GM19351 (cell line): Measurements from ENCODE around the gene AGO3.
"Not testable (repeated sequence)": the region's sequence is repeated elsewhere in the genome, so short reads cannot be mapped to it uniquely, and the experiment has no call there.

Experiments used
- ATAC-seq: cut with Tn5 transposase; IDR thresholded peaks from one replicate; pipeline ENCODE4 v1.9.1; 2021; ENCODE audit warnings: mild to moderate bottlenecking, moderate library complexity; ENCODE audit not compliant: unreplicated experiment

AGO3 gene

DNA sequence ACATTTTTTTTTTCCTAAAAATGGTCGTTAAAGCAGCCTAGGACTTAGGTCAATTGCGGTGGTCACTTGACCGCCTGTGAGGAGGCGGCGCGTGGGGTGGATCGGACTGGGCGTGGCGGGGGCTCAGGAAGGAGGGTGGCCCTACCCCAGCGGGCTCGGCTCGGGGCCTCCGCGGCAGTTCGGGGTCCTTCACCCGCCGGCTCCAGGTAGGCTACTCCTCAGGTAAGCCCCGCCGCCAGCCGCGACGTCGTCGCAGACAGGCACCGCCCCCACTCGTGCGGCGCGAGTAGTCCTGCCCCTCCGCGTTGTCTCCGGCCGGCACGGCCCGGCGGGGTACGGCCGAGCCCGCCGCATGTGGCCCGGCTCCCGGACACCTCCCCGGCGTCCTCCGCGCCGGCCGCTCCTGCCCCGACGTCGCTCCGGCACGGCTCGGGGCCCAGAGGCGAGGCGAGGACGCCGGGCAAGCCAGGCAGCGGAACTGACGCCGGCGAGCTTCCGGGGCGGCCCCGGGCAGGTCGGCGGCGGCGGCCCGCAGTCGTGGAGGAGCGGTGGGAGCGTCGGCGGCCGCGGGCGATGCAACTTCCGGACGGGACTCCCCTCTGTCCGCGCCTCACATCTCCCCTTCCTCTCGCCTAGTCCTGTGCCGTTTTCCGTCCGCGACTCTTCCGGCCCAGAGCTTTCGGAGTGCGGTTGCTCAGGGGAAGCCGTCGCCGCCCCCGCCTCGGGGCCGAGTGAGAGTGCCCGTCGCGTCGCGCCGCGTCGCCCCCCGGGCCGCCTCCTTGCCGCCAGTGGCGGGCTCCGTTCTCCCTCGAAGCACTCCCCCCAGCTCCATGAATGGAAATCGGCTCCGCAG is at the start of gene AGO3:
Gene AGO3 (plus strand): TSS at position 513 of the 853 bp plus-strand sequence. CDS start 322 bp downstream, at position 835.
- ATAC-seq: peak; percentile 81

DNA sequence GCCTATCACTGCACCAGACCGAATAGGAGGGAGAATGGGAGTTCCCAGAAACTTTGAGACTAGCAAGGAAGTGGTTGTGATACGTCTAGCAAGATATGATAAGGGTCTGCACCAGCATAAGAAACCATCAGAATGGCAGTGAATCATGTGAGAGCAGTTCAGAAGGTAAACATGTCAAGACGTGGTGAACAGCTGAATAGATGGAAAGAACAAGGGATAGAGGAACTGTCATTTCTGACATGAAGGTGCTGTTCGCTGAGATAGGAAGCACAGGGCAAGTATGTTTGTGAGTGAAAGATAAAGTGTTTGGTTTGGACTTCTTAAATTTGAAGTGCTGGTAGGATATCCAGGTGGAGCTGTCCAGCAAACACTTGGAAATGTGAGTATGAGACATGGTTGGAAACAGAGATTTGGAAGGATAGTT is 49.0 kb upstream of the AGO3 start:
- ATAC-seq: no peak

- no peak for ATAC-seq
Measured at GRCh38 chr1:35882586-35882944, 48.3 kb upstream of the AGO3 start.

GRCh38 chr1:35882945-35883634 is 47.8 kb upstream of the AGO3 start, which contains the start of gene AGO1:
Gene AGO1, plus strand, starts transcription at chr1:35883209. Its CDS starts 213 bp downstream, at chr1:35883422.
- ATAC-seq: peak; percentile 82

DNA sequence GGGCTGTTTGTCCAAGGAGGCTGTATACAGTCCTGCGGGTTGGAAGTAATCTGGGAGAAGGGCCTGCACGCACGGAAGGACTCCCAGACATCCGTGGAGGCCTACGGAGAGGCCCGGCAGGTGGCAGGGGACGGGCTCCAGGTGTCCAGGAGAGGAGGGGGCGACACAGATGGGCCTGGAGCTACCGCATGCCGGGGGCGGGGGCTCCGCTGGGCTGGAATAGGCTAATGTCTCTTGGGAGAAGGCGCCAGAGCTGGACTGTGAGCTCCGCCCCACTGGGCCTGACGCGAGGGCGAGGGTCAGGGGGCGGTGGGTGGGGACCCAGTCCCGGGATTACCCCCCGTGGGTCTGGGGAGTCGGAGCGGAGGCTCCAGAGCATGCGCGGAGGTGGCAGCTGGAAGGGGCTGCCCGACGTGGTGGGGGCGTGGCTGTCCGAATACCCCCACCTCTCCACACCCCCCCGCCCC is 47.2 kb upstream of the AGO3 start:
- peak; percentile 19 for ATAC-seq

GRCh38 chr1:35884934-35885333 is 46.0 kb upstream of the AGO3 start:
- ATAC-seq: no peak

DNA sequence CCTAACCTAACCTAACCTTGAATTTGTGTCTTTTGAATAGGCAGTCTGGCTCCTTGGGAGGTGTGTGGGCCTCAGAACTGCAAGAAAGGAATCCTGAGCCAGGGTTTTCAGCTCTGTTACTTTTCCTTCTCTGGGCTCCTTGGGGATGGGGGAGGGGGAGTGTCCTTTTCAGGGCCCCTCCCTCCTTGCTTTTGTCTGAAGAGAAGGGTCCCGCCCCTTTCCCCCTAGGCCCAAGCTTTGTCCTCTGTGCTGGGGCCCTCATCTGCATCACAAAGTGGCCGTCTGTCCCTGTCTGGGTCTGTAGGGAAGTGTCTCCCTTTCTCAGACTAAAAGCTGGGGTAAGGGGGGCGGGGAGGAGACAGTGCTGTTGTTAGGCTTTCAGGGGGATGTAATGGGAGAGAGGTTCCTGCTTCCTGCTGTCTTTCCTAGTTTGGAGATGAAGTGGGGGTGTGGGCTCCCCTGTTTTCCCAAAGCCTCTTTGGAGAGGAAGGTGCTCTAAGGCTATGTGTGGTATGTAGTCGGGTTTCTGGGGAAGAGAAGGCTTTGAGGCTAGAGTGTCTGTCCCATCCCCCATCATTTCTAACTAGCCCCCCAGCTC is 44.8 kb upstream of the AGO3 start:
- no peak for ATAC-seq

- no peak for ATAC-seq
Measured at GRCh38 chr1:35886577-35887431, 44.1 kb upstream of the AGO3 start.

- ATAC-seq: no peak
Measured at GRCh38 chr1:35887508-35887907, 43.4 kb upstream of the AGO3 start.

DNA sequence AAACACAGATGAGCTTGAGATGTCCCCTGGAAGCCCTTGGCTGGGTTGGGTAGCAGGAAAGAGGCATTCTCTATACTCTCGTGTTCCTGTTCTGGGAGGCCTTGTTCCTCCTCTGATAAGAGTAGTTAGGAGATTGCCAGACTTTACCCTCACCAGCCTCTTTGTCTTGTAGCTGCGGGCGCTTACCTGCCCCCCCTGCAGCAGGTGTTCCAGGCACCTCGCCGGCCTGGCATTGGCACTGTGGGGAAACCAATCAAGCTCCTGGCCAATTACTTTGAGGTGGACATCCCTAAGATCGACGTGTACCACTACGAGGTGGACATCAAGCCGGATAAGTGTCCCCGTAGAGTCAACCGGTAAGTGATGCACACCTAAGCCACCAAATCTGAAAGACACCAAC is 42.6 kb upstream of the AGO3 start:
- ATAC-seq: no peak

- ATAC-seq: not testable (repeated sequence)
Measured at GRCh38 chr1:35888981-35889380, 41.9 kb upstream of the AGO3 start.

DNA sequence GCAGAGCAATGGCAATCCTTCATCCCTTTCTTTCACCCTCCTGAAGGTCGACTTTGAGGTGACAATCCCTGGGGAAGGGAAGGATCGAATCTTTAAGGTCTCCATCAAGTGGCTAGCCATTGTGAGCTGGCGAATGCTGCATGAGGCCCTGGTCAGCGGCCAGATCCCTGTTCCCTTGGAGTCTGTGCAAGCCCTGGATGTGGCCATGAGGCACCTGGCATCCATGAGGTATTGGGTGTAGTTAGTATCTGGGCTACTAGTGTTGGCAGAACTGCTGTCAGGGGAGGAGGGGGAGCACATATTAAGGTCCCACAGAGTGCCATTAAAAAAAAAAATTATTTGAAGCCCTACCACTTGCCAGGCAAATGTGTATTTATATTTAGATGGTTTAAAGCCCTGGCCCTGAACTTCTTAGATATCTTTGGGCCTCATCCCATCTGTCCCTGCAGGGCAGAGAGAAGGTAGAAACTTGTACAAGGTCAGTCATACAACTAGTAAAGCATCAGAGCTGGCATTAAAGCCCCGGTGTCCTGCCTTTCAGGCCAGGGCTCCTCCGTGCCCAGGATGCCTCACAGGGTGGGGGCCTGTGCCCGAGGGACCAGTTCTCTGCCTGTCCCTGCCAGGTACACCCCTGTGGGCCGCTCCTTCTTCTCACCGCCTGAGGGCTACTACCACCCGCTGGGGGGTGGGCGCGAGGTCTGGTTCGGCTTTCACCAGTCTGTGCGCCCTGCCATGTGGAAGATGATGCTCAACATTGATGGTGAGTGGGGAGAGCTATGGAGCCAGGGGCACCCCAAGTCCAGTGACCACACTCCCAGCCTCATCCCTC is 37.6 kb upstream of the AGO3 start:
- ATAC-seq: no peak

- peak; percentile 61 for ATAC-seq
Measured at GRCh38 chr1:35894183-35894582, 36.7 kb upstream of the AGO3 start.

DNA sequence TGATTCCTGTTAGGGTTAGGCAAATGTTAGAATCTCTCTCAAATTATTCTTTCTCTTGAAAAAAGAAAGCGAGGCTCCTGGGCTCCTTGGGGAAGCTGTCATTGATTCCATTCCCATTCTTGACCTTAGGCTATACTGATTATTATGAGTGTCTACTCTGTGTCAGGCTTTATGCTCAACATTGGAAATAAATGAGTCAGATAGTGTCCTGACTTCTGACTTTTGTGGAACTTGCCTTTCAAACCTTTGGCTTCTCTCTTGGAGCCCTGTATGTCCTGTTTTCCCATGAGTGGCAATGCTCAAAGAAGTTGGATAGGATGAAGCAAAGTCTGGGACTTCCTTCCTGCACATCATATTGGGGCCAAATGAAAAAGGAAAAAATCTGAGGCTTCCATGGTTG is 36.2 kb upstream of the AGO3 start:
- no peak for ATAC-seq

DNA sequence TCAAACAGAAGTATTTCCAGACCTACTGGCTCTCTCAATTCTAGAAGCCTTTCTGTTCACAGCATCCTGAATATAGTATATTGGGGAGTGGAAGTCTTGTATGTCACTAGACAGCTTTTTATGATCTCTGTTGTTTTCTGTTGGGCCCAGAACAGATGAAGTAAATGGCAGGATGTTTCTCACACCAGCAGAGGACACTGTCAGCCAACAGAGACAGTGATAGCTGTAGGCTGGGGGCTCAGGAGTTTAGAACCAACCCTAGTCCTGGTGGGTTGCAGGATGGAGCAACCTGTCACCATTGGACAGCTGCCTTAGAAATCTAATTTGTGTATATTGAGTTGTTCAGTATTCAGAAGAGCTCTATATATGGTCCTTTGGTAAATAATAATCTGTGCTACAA is 31.0 kb upstream of the AGO3 start:
- no peak for ATAC-seq

DNA sequence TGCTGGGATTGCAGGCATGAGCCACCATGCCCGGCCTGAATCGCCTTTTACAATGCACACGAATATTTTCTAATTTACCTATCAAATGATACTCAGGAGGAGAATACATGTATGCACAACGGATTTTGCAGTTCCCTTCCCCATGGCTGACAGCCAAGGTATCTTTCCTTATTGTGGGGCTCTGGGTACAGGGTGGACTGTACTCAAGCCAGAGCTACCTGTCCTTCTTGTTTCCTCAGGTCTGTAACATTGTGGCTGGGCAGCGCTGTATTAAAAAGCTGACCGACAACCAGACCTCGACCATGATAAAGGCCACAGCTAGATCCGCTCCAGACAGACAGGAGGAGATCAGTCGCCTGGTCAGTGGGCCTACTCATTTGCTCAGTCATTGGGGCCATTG is 29.7 kb upstream of the AGO3 start:
- ATAC-seq: no peak

DNA sequence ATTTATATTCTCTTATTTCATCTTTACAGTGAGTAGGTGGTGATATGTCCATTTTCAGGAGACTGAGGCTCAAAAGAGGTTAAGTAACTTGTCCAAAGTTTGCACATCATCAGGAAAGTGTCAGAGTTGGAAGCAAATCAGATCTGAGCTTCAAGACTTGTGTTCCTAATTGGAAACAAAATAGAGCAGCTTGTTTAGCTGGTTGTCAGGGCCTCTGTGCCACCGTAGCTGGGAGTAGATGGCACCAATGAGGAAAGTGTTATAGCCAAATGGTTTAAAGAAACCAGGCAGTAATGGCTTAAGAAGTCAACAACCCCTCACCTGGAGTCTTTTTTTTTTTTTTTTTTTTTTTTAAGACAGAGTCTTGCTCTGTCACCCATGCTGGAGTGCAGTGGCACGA is 28.2 kb upstream of the AGO3 start:
- no peak for ATAC-seq

DNA sequence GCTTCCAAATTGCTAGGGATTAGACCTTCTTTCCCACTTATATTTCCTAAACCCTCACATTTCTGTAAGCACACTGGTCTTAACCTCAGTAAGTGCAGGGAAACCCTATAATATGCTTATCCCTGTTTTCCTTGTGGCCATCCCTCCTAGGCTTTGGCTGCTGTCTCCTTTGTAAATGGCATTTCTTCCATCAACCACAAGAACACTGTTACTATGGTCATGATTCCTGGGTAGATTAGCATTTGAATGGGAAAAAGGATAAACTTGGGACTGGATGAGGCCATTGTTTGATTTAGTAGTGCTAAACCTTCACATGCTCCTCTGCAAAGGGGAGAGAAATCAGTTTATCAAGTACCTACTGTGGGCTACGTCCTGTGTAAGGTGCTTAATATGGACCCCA is 16.2 kb upstream of the AGO3 start:
- no peak for ATAC-seq

- no peak for ATAC-seq
Measured at GRCh38 chr1:35915693-35916092, 15.2 kb upstream of the AGO3 start.

GRCh38 chr1:35923791-35924221 is 7.1 kb upstream of the AGO3 start:
- ATAC-seq: no peak
